Tibial artery (tissue), 4 donors: ENCODE data around the gene QDPR.

ENCODE experiments used
- DNase-seq, 2 donors: peaks; one replicate each; pipeline ENCODE4 v3.0.0-alpha.2; 2019
- H3K27ac ChIP-seq, 2 donors: fragments of 200-600 bp; sonication (generic) in 1 of 2; 1 replicate in 1 of 2; 2 replicates in 1 of 2; pipeline ENCODE4 v1.5.1; 2018 to 2019; ENCODE audit warnings: mild to moderate bottlenecking in 1 of 2
- H3K27me3 ChIP-seq, 2 donors: fragments of 200-600 bp; sonication (generic) in 1 of 2; one replicate each; pipeline versions ENCODE4 v1.5.1 to v1.6.0; 2016 to 2019
- H3K36me3 ChIP-seq, 3 donors: fragments of 200-600 bp; sonication (generic) in 2 of 3; one replicate each; pipeline ENCODE4 v1.5.1; 2016 to 2019; ENCODE audit warnings: mild to moderate bottlenecking in 2 of 3
- H3K4me1 ChIP-seq, 4 donors: fragments of 200-600 bp; sonication (generic) in 2 of 4; 1 replicate in 3 of 4; 2 replicates in 1 of 4; pipeline ENCODE4 v1.5.1; 2016 to 2019
- H3K4me3 ChIP-seq, 2 donors: fragments of 200-600 bp; sonication (generic) in 1 of 2; 1 replicate in 1 of 2; 2 replicates in 1 of 2; pipeline ENCODE4 v1.5.1; 2018 to 2019; ENCODE audit warnings: mild to moderate bottlenecking in 2 of 2
- H3K9me3 ChIP-seq, 3 donors: fragments of 200-600 bp; sonication (generic) in 1 of 3; one replicate each; pipeline ENCODE4 v1.5.1; 2016 to 2019
- CTCF ChIP-seq, 2 experiments: fragments of 200-600 bp in 1 of 2; fragments of 450-650 bp in 1 of 2; IDR thresholded peaks; one replicate each; pipeline ENCODE4 v1.5.1; 2017 to 2019; ENCODE audit warnings: antibody characterized with exemption in 2 of 2, mild to moderate bottlenecking in 1 of 2, moderate library complexity in 1 of 2
- intact Hi-C: fragments of 100-400 bp; cut with DNase I; formaldehyde crosslinking; loops from one replicate; pipeline ENCODE4 v1.15.0; 2023; ENCODE audit warnings: low total_unique reads

Gene QDPR

GRCh38 chr4:17493619-17494018, 18.3 kb downstream of the QDPR start:
- no peak overlapping the region for H3K27ac ChIP-seq
- no peak overlapping the region for H3K4me3 ChIP-seq
- DNase-seq = no peak
- peaks cover 37 to 88% (median 52%) of the 10 kb centered on the region in 3 donors for H3K36me3 ChIP-seq
- H3K9me3 ChIP-seq = no peaks in the 10 kb centered on the region
- H3K4me1 ChIP-seq = peaks cover 0 to 6% (median 2%) of the 10 kb centered on the region in 4 donors
- H3K27me3 ChIP-seq = no peaks in the 10 kb centered on the region
- intact Hi-C loops = no loop called here
- TF ChIP-seq CTCF (IDR thresholded peaks at IDR 0.05) = no peak

- no peaks in the 10 kb centered on the region for H3K9me3 ChIP-seq
- peaks cover 0 to 6% (median 2%) of the 10 kb centered on the region in 4 donors for H3K4me1 ChIP-seq
- peaks cover 38 to 88% (median 50%) of the 10 kb centered on the region in 3 donors for H3K36me3 ChIP-seq
- no peak for DNase-seq
- no peak overlapping the region for H3K27ac ChIP-seq
- intact Hi-C loops = no loop called here
- H3K4me3 ChIP-seq = no peak overlapping the region
- TF ChIP-seq CTCF (IDR thresholded peaks at IDR 0.05) = no peak
- no peaks in the 10 kb centered on the region for H3K27me3 ChIP-seq
Observed at GRCh38 chr4:17492876-17493275, 19.0 kb downstream of the QDPR start.

GRCh38 chr4:17492058-17492741, 19.7 kb downstream of the QDPR start:
- peaks cover 0 to 6% (median 2%) of the 10 kb centered on the region in 4 donors for H3K4me1 ChIP-seq
- TF ChIP-seq CTCF (IDR thresholded peaks at IDR 0.05) = no peak
- H3K27ac ChIP-seq = no peak overlapping the region
- no peaks in the 10 kb centered on the region for H3K9me3 ChIP-seq
- DNase-seq = no peak
- peaks cover 40 to 88% (median 53%) of the 10 kb centered on the region in 3 donors for H3K36me3 ChIP-seq
- no peaks in the 10 kb centered on the region for H3K27me3 ChIP-seq
- intact Hi-C loops = no loop called here
- H3K4me3 ChIP-seq = no peak overlapping the region

- H3K27me3 ChIP-seq = no peaks in the 10 kb centered on the region
- no peak for DNase-seq
- H3K4me1 ChIP-seq = peaks cover 0 to 6% (median 2%) of the 10 kb centered on the region in 4 donors
- intact Hi-C loops = no loop called here
- H3K36me3 ChIP-seq = peaks cover 50 to 92% (median 58%) of the 10 kb centered on the region in 3 donors
- TF ChIP-seq CTCF (IDR thresholded peaks at IDR 0.05) = no peak
- no peak overlapping the region for H3K4me3 ChIP-seq
- no peaks in the 10 kb centered on the region for H3K9me3 ChIP-seq
- H3K27ac ChIP-seq = no peak overlapping the region
Observed at GRCh38 chr4:17491196-17491595, 20.7 kb downstream of the QDPR start.

GRCh38 chr4:17490575-17491059, 21.3 kb downstream of the QDPR start:
- Histone ChIP-seq H3K27me3 (no peaks in the 10 kb centered on the region), H3K27ac (no peak overlapping the region), H3K9me3 (no peaks in the 10 kb centered on the region), H3K4me3 (no peak overlapping the region), H3K4me1 (peaks cover 0 to 6% (median 2%) of the 10 kb centered on the region in 4 donors), H3K36me3 (peaks cover 52 to 92% (median 57%) of the 10 kb centered on the region in 3 donors)
- TF ChIP-seq CTCF (IDR thresholded peaks at IDR 0.05) = no peak
- intact Hi-C loops = no loop called here
- no peak for DNase-seq
